NCI-H526 treated with DMSO at 0.1 percent for 48 hours (cell line): ENCODE results near the gene CNIH1.
A peak's percentile ranks its signal among the peaks of the same experiment; 100 is the strongest.

ENCODE experiments used
- DNase-seq: peaks from one replicate; lab custom pipeline; 2025; lab: John Stamatoyannopoulos, UW

CNIH1 gene

GRCh38 chr14:54440873-54441868 lies at the start of gene CNIH1:
CNIH1 (minus strand) TSS chr14:54441374; CDS start chr14:54441327, 47 bp downstream.
- peak; percentile 88 for DNase-seq

- no peak for DNase-seq
Measured at GRCh38 chr14:54490445-54491175, 49.4 kb upstream of the CNIH1 start.

- no peak for DNase-seq
Measured at GRCh38 chr14:54489731-54490444, 48.7 kb upstream of the CNIH1 start.

- no peak for DNase-seq
Measured at GRCh38 chr14:54489318-54489683, 48.1 kb upstream of the CNIH1 start.

- DNase-seq: peak; percentile 71
Measured at GRCh38 chr14:54488646-54489317, 47.6 kb upstream of the CNIH1 start, which contains the start of gene GMFB. GMFB (minus strand) TSS chr14:54488980; CDS start chr14:54488927, 53 bp downstream.

GRCh38 chr14:54488318-54488645 lies 47.1 kb upstream of the CNIH1 start:
- no peak for DNase-seq

GRCh38 chr14:54487771-54488170 lies 46.6 kb upstream of the CNIH1 start:
- no peak for DNase-seq

- no peak for DNase-seq
Measured at GRCh38 chr14:54486685-54487084, 45.5 kb upstream of the CNIH1 start.

GRCh38 chr14:54483846-54484245 lies 42.7 kb upstream of the CNIH1 start:
- no peak for DNase-seq

- no peak for DNase-seq
Measured at GRCh38 chr14:54483073-54483745, 42.0 kb upstream of the CNIH1 start.

GRCh38 chr14:54481695-54482094 lies 40.5 kb upstream of the CNIH1 start:
- no peak for DNase-seq

- DNase-seq: no peak
Measured at GRCh38 chr14:54480830-54481562, 39.8 kb upstream of the CNIH1 start.

GRCh38 chr14:54478636-54479215 lies 37.6 kb upstream of the CNIH1 start:
- no peak for DNase-seq

GRCh38 chr14:54475911-54476310 lies 34.7 kb upstream of the CNIH1 start:
- no peak for DNase-seq

GRCh38 chr14:54475187-54475899 lies 34.2 kb upstream of the CNIH1 start:
- DNase-seq: no peak

- no peak for DNase-seq
Measured at GRCh38 chr14:54474232-54474793, 33.1 kb upstream of the CNIH1 start.

- peak; percentile 50 for DNase-seq
Measured at GRCh38 chr14:54472315-54472714, 31.1 kb upstream of the CNIH1 start.

GRCh38 chr14:54471641-54472040 lies 30.5 kb upstream of the CNIH1 start:
- no peak for DNase-seq

- no peak for DNase-seq
Measured at GRCh38 chr14:54470701-54471100, 29.5 kb upstream of the CNIH1 start.
